Activated CD8-positive, alpha-beta memory T cell treated with anti-CD3 and anti-CD28 coated beads for 4 hours (primary cell): Measurements from ENCODE around the gene SELE.
A peak's percentile ranks its signal among the peaks of the same experiment; 100 is the strongest.
"Not testable (repeated sequence)": the region's sequence is repeated elsewhere in the genome, so short reads cannot be mapped to it uniquely, and the experiment has no call there.

Source experiments
- DNase-seq, 2 donors: peaks; one replicate each; pipeline ENCODE4 v3.0.0-alpha.2; 2020; ENCODE audit warnings: low read depth in 2 of 2

The SELE gene

GRCh38 chr1:169723763-169724162 lies 10.1 kb downstream of the SELE start:
- DNase-seq: no peak

- DNase-seq: no peak
Measured at GRCh38 chr1:169722779-169723178, 11.1 kb downstream of the SELE start.

- DNase-seq: not testable (repeated sequence)
Measured at GRCh38 chr1:169715100-169715499, 18.8 kb downstream of the SELE start.

- DNase-seq: not testable (repeated sequence)
Measured at GRCh38 chr1:169713090-169713489, 20.8 kb downstream of the SELE start.

- no peak for DNase-seq
Measured at GRCh38 chr1:169712309-169712631, 21.6 kb downstream of the SELE start.

- DNase-seq: peak; percentile 48 to 58
Measured at GRCh38 chr1:169711469-169712308, 22.2 kb downstream of the SELE start, which contains the start of gene SELL. SELL (minus strand) TSS chr1:169711620; CDS start chr1:169711498, 122 bp downstream.

GRCh38 chr1:169708647-169709046 lies 25.2 kb downstream of the SELE start:
- DNase-seq: no peak

- no peak for DNase-seq
Measured at GRCh38 chr1:169707912-169708604, 25.8 kb downstream of the SELE start.

- DNase-seq: no peak
Measured at GRCh38 chr1:169704797-169705196, 29.1 kb downstream of the SELE start.

GRCh38 chr1:169701261-169702005 lies 32.4 kb downstream of the SELE start:
- no peak for DNase-seq

GRCh38 chr1:169699707-169700106 lies 34.2 kb downstream of the SELE start:
- no peak for DNase-seq

GRCh38 chr1:169698976-169699375 lies 34.9 kb downstream of the SELE start:
- DNase-seq: no peak

GRCh38 chr1:169697755-169698154 lies 36.1 kb downstream of the SELE start:
- DNase-seq: no peak

GRCh38 chr1:169696273-169697100 lies 37.4 kb downstream of the SELE start:
- DNase-seq: no peak

- DNase-seq: no peak
Measured at GRCh38 chr1:169694304-169695075, 39.4 kb downstream of the SELE start.

- no peak for DNase-seq
Measured at GRCh38 chr1:169692756-169693460, 41.0 kb downstream of the SELE start.

GRCh38 chr1:169690489-169690888 lies 43.4 kb downstream of the SELE start:
- no peak for DNase-seq

- DNase-seq: no peak
Measured at GRCh38 chr1:169689395-169689794, 44.5 kb downstream of the SELE start.

GRCh38 chr1:169688377-169688776 lies 45.5 kb downstream of the SELE start:
- DNase-seq: not testable (repeated sequence)

GRCh38 chr1:169683661-169684060 lies 50.2 kb downstream of the SELE start:
- no peak for DNase-seq
